Keratinocyte (primary cell): ENCODE results near the gene SLC26A3.

Experiments
- CTCF ChIP-seq, 3 experiments: IDR thresholded peaks in 1 of 3; conservative IDR thresholded peaks in 1 of 3; optimal IDR thresholded peaks in 1 of 3; 2 replicates in 2 of 3; 3 replicates in 1 of 3; pipeline versions ENCODE3 to v1.5.1; 2011; ENCODE audit warnings: low read length in 3 of 3, mild to moderate bottlenecking in 3 of 3, moderate library complexity in 2 of 3, control low read depth in 1 of 3, inconsistent platforms in 1 of 3; ENCODE audit not compliant: insufficient read depth in 2 of 3; ENCODE audit errors: extremely low read depth in 1 of 3
- EZH2 ChIP-seq: IDR thresholded peaks from one replicate; pipeline ENCODE4 v1.6.1; 2012; ENCODE audit warnings: inconsistent platforms, mild to moderate bottlenecking, low read length, moderate library complexity

DNA sequence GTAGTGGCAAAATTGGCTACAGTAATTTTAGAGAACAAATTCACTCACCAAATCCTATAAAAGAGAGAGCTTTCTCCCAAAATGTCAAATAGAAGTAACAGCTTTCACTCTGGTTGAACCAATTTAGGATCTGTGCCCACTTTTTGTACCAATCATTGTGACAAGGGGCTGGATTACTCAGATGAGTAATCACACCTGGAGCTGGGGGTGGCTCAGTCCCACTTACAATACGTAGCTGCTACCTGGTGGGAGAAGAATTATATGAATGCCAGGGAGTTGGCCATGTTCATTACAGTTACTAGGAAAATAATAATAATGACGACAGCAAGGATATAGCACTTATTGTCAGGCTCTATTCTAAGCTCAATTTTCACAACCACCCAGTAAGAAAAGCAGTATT, 23.4 kb upstream of the SLC26A3 start:
- no peak for TF ChIP-seq CTCF (optimal IDR thresholded peaks at IDR 0.05 in 1 of 3, IDR thresholded peaks at IDR 0.05 in 1 of 3, conservative IDR thresholded peaks at IDR 0.05 in 1 of 3; ENCODE audit: extremely low read depth in 1 of 3, insufficient read depth in 2 of 3, low read length in 3 of 3)
- TF ChIP-seq EZH2: no peak
